GM12801 (cell line): ENCODE data around the gene SCAF11.

Experiments used
- TF ChIP-seq, protein P1 (sequence below): IDR thresholded peaks from one replicate; pipeline ENCODE4 v1.5.1; 2011; ENCODE audit warnings: control low read depth; ENCODE audit not compliant: insufficient read length; ENCODE audit errors: extremely low read depth

SCAF11 gene

GRCh38 chr12:45959025-45959424 is 31.3 kb downstream of the SCAF11 start:
- TF ChIP-seq, protein P1, sequence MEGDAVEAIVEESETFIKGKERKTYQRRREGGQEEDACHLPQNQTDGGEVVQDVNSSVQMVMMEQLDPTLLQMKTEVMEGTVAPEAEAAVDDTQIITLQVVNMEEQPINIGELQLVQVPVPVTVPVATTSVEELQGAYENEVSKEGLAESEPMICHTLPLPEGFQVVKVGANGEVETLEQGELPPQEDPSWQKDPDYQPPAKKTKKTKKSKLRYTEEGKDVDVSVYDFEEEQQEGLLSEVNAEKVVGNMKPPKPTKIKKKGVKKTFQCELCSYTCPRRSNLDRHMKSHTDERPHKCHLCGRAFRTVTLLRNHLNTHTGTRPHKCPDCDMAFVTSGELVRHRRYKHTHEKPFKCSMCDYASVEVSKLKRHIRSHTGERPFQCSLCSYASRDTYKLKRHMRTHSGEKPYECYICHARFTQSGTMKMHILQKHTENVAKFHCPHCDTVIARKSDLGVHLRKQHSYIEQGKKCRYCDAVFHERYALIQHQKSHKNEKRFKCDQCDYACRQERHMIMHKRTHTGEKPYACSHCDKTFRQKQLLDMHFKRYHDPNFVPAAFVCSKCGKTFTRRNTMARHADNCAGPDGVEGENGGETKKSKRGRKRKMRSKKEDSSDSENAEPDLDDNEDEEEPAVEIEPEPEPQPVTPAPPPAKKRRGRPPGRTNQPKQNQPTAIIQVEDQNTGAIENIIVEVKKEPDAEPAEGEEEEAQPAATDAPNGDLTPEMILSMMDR = no peak

DNA sequence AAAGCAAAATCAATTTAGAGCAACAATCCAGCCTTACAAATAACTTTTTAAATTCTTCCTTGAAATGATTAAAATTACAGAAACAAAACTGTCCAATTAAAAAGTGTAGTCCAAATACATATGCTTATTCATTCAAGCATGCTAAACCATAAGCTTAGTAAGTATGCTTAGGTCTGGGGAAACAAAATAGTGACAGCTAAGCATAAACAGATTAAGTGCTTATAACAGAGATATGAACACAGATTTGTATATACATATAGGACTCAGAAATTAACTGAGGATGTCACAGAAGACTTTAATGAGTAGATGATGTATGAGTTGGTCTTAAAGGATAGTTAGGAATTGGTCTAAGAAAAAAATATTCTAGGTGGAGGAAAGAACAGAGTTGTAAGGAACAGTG is 41.8 kb downstream of the SCAF11 start:
- TF ChIP-seq, protein P1 = no peak

DNA sequence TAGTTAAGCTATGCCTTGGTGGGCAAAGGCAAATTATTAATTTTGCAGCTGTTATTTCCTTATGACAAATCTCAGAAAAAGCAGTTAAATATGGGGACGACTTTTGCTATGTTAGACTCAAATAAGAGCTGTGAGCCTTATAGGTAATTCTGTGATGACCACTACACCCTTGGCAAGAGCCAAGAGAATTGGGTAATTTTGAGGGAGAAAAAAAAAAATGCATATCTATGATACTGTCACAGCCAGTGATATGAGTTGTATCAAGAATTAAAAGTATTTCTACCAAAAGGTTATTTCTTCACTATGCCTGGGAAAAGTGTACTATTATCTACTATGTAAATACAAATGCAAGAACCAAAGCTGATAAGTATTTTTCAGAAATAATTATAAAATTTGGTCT is 43.9 kb downstream of the SCAF11 start:
- TF ChIP-seq, protein P1 = no peak

DNA sequence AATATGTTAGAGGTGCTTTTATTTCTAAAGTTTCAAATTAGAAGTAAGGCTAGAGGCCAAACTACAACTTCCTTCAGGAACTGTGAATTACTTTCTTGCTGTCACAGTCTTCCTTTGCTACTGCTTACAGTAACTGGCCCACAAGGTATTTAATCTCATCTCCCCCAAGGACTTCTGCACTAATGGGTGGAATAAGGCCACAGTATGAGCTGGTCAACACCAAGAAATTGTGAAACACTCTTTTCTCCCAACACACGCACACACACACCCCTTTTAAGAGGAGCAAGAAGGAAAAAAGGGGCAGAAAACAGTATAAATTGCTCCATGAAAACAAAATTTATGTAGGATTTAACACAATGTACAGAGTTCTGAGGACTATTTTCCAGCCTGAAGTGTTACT is 45.6 kb downstream of the SCAF11 start:
- TF ChIP-seq, protein P1 = no peak

DNA sequence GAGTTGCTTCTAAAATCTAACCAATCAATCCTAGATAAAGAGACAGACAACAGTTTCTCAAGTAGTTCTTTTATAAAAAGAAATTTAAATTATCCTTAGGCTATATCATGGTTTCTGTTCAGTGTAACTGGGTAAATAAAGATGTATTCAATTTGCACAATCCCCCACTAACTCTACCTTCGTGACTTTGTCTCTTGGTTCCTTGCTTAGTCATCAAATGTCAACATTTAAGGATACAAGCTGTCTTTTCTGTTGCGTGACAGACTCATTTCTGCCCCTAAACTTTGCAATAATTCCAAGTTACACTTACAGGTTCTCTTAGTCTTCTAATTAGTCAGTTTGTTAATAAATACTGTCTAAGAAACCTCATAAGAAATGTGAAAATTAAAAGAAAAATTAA is 50.6 kb downstream of the SCAF11 start:
- TF ChIP-seq, protein P1 = no peak

GRCh38 chr12:45938566-45938965 is 51.8 kb downstream of the SCAF11 start:
- TF ChIP-seq, protein P1 = no peak

GRCh38 chr12:45934956-45935355 is 55.4 kb downstream of the SCAF11 start:
- TF ChIP-seq, protein P1 = no peak

DNA sequence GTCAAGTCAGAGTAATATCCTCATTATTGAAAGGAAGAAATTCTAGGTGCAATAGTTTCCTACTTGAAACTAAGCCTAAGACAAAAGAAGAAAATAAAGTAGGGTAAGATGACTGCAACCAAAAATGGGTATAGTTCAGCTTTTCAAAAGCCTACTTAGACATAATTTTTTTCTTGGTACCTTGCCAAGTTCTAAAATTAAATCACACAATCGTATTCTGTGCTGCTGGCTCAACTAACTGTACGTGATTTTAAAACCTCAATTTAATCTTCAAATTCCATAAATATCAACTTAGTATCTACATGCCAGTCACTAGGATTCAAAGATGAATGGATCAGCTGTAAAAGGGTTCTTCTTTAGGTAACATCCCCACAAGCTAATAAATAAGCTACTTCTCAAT is 56.9 kb downstream of the SCAF11 start:
- TF ChIP-seq, protein P1 = no peak
